Nucleus accumbens (tissue), 56 donors: ENCODE results near the gene LRCH3.
"Not testable (repeated sequence)": the region's sequence is repeated elsewhere in the genome, so short reads cannot be mapped to it uniquely, and the experiment has no call there.

Experiments
- DNase-seq, 56 donors: peaks; one replicate each; lab custom pipeline; 2025; lab: John Stamatoyannopoulos, UW

The LRCH3 gene

DNA sequence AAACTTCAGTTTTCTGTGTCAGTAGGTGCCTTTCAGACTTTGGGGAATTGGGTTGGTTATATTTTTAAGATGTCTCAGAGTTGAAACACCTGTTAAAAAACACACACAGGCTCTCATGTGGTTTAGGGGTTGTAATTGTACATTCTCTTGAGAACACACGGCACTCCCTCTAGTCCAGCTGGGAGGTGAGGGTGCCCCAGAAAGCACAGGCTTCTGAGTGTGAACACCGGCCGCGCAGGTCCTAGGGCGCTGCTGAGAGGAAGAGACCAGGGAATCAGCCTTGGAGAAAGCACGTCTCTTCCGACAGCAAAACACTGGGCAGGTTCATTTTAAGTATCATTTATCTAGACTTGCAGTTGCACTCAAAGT lies 90.9 kb downstream of the LRCH3 start:
- DNase-seq = no peak

- DNase-seq = no peak
Measured at GRCh38 chr3:197882586-197882985, 91.5 kb downstream of the LRCH3 start.

- DNase-seq = peak in 1 of 56 donors; percentile 4
Measured at GRCh38 chr3:197883541-197883940, 92.5 kb downstream of the LRCH3 start.

DNA sequence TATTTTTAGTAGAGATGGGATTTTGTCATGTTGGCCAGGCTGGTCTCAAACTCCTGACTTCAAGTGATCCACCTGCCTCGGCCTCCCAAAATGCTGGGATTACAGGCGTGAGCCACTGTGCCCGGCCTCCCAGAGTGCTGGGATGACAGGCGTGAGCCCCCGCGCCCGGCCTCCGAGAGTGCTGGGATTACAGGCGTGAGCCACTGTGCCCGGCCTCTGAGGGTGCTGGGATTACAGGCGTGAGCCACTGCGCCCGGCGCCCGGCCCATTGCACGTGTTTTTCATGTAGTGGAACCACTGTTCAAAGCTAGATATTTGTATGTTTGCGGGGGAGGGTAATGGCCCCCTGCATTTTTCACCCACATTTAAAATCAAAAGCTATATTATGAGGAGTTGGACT lies 93.3 kb downstream of the LRCH3 start:
- not testable (repeated sequence) for DNase-seq

GRCh38 chr3:197886052-197886451 lies 95.0 kb downstream of the LRCH3 start:
- DNase-seq = not testable (repeated sequence)

DNA sequence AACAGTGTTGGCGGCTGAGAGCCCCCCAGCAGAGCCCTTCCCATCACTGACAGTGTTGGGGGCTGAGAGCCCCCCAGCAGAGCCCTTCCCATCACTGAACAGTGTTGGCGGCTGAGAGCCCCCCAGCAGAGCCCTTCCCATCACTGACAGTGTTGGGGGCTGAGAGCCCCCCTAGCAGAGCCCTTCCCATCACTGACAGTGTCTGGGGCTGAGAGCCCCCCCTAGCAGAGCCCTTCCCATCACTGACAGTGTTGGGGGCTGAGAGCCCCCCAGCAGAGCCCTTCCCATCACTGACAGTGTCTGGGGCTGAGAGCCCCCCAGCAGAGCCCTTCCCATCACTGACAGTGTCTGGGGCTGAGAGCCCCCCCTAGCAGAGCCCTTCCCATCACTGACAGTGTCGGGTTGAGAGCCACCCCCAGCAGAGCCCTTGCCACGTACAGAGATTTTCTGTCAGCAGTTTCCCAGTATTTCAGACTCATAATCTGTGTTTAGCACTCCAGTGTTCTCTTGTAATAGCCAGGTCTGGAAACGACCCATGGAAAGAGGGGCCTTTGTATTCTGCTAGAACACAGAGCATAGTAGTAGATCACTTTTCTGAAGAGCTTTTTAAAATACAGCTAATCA lies 96.5 kb downstream of the LRCH3 start:
- DNase-seq = not testable (repeated sequence)

GRCh38 chr3:197888511-197888910 lies 97.5 kb downstream of the LRCH3 start:
- no peak for DNase-seq

DNA sequence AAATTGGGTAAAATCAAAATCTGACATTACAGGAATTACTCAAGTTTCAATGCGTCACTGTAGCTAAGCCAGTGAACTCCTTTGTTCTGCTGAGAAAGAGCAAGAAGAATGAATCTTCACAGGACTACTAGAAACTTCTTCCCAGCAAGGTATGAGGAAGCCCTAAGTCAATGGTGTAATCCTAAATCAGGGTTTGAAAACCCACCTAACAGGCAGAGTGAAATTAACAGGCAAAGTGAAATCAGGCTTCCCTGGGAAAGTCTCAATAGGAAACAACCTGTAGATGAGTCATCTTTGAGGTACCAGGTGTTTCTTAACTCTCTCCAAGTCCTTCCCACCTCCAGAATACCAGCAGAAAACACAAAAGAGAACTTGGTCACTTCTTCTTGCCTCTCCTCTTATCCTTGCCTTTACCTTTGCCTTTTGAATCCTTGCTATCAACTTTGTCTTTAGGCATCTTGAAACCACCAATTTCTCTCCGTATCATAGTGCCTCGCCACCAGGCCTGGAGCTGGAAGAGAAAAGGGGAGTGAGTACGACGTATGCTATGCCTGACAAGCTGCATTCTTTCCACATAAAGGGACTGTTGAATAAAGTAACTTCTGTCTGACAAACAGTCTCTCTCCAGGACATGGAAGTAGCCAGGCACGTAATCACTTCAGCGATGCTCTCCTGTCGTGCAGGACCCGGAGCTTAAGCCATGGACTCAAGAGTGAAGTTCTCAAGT lies 98.3 kb downstream of the LRCH3 start:
- DNase-seq = no peak

DNA sequence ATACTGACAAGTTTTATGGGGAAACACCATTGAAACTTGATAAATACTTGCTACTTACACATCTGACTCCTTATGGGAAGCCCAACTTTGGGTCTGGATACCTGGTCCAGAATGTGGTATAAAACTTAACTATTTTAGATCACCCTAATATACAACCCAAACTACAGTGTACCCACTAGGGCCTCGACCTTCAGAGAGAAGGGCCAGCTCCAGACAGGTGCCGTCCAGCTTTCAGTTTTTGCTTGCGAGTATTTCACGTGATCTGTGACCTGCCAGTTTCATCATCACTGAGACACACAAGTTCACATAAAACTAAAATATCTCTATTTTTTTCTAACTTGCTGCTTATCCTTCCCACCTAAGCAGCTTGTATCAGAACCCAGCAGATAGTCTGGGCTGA lies 99.6 kb downstream of the LRCH3 start:
- no peak for DNase-seq

- no peak for DNase-seq
Measured at GRCh38 chr3:197892162-197892561, 101.1 kb downstream of the LRCH3 start.

- DNase-seq = no peak
Measured at GRCh38 chr3:197896421-197896820, 105.4 kb downstream of the LRCH3 start.

DNA sequence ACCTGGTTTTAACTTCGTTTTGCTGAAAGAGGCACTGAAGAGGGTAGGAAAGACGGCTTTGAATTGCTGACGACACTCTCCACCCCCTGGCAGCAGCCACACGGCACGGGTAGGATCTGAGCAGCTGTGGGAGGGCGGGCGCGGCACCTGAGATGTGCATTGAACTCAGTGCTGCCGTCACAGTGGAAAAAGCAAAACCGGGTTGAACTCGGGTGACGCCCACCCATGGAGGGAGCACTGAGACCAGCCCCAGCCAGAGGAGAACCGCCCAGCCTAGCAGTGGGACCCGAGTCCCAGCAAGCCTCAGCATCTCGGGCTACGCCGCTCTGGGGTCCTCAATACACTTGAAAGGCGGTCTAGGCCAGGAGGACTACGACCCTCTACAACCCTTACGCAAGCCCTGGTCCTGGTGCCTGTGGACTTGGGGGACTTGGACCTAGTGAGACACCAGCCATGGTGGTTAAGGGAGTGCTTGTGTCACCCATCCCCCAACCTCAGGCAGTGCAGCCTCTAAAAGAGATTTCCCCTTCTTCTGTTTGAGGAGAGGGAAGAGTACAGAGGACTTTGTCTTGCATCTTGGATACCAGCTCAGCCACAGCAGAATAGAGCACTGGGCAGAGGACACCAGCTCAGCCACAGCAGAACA lies 108.9 kb downstream of the LRCH3 start:
- DNase-seq = peak in 19 of 56 donors; percentile 5 to 61 (median 31)

GRCh38 chr3:197901626-197902025 lies 110.6 kb downstream of the LRCH3 start:
- no peak for DNase-seq

DNA sequence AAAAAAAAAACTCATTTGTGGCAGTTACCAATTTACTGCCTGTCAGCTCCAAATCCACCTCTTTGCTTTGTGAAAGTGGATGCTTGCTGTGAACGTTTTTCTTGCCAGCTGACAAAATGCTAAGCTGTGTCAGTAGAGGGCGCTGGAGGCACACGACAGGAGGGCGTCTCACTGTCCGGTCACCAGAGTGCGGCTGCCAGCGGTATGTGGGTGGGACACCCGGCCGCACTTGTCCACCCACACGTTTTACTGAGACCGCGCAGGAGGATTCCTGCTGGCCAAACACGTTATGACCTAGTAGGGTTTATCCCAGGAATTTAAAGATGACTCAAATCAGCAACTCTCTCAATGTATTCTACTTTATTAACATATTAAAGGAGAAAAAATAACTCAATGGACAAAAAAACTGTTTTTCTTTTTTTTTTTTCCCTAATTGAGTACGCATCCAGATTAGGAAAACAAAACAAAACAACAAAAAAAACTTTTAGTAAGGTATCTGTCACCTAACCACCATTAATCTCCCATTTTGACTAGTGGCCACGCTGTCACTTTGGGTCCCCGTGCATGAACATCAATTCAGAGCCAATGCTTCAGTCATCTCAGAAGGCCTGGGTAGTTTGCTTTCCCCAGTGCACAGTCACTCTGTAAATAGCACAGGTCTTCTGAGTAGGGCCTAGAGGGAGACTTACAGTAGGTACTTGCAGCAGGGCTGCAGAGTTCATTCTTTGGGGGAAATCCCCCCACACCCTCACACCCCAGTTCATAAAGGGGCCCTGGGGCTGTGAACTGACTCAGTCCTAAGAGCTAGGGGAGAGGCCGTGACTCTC lies 115.2 kb downstream of the LRCH3 start:
- DNase-seq = peak in 52 of 56 donors; percentile 6 to 88 (median 64)

- DNase-seq = no peak
Measured at GRCh38 chr3:197906850-197907187, 115.8 kb downstream of the LRCH3 start.

DNA sequence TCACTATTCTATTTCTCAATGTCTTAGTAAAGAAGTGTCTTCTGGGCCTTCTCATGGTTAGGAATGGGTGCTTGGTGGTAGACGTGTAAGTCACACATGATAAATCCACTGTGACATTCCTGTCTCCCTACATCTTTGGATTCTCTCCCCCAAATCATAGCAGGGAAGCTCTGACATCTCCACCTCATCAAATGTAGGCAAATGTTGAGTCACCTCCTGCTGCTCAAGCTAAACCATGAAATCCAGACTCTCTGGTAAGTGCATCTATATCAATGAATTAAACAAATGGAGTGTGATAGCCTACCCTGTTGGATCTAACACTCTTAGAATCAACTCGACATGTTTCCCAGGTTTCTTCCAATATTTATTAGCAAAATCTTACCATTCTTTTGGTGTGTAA lies 116.1 kb downstream of the LRCH3 start:
- no peak for DNase-seq

GRCh38 chr3:197908550-197908949 lies 117.5 kb downstream of the LRCH3 start:
- DNase-seq = not testable (repeated sequence)

GRCh38 chr3:197908957-197909701 lies 118.1 kb downstream of the LRCH3 start:
- DNase-seq = no peak

DNA sequence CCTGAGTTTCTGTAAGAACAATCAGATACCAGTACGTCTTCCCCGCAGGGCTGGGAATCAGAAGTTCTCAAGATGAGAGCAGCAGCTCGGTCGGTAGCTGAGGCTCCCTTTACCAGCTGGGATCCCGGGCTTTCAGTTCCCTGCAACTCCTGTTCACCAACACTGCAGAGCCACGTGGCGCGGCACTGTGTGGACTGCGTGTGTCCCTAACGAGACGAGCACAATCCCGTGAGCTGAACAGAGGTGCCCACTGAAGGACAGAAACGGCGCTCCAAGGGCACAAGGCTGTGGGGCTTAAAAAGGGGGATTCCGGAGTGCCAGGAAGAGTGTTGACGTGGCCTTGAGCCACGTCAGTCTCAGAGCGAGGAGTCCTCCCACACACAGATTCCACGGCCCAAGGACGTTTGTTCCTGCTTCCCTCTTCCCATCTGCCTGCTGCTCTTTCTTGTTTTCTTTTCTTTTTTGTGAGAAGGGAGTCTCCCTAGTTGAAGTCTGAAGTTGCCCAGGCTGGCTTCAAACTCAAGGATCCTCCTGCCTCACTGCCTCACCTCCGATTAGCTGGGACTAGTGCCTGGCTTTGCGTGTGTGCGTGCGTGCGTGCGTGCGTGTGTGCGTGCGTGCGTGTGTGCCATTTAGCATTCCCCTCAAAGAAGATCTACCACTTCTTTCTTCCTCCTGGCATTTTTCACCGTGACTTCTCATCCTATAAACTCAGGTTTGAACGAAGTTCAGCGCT lies 121.9 kb downstream of the LRCH3 start:
- DNase-seq = peak in 4 of 56 donors; percentile 2 to 9 (median 6)
